ENCODE data around the gene CLDN5.

- TF ChIP-seq CTCF (IDR thresholded peaks at IDR 0.05), result no peak
- no peak for TF ChIP-seq EP300 (IDR thresholded peaks at IDR 0.05)
- no peak for TF ChIP-seq POLR2A (IDR thresholded peaks at IDR 0.05)
Measured at GRCh38 chr22:19525116-19525660, 978 bp upstream of the CLDN5 start.

Measured in tibial nerve (tissue), 4 donors.